ENCODE measurements around the gene DNAH17. TPM values are rescaled to one million over a fixed set of nuclear protein-coding genes. Genes with fewer than 3 reads are reported as not detected.
A peak's percentile ranks its signal among the peaks of the same experiment; 100 is the strongest.

The DNAH17 gene
- total RNA-seq, 4 donors from 2014 or later: under 0.01 TPM; not detected in 2

DNA sequence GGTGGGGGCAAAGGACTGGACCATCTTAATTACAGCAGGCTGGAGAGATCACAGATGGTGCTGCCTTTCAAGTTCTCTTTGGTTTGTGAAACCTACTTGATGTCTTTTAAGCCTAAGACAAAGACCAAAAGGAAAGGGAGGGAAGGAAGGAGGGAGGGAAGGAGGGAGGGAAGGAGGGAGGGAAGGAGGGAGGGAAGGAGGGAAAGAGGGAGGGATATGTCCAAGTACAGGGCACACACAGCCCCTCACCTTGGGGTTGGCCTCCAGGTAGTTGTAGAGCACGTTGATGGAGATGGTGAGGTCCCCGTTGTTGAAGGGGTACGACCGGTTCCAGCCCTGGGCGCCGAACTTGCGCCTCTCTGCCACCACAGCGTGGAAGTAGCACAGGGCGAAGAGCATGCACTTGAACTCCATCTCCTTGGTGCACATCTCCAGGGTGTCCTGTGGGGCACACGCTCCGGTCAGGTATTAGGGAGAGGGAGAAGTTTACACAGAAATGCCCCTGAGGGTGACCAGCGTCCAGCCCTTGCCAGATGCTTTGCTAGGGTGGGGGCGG is 143.3 kb downstream of the DNAH17 start:
- no peak overlapping the region for H3K4me3 ChIP-seq
- no peaks in the 10 kb centered on the region for H3K9me3 ChIP-seq
- TF ChIP-seq POLR2A (IDR thresholded peaks at IDR 0.05) (no peak), EP300 (IDR thresholded peaks at IDR 0.05) (no peak), CTCF (IDR thresholded peaks at IDR 0.05) (no peak)
- peaks cover 0 to 13% (median 0%) of the 10 kb centered on the region in 3 donors for H3K36me3 ChIP-seq
- peaks cover 0 to 19% of the 10 kb centered on the region in 2 donors for H3K27me3 ChIP-seq
- H3K4me1 ChIP-seq: peaks cover 0 to 20% (median 9%) of the 10 kb centered on the region in 4 donors
- whole genome bisulfite sequencing, 2 donors: 82 to 84% methylated on average over 13 of the region's 13 CpGs
- DNase-seq (ENCODE audit: low spot score in 2 of 2): no peak
- H3K27ac ChIP-seq: no peak overlapping the region

- Histone ChIP-seq H3K36me3 (peaks cover 0 to 20% (median 0%) of the 10 kb centered on the region in 3 donors), H3K9me3 (no peaks in the 10 kb centered on the region), H3K4me1 (peaks cover 0 to 26% (median 9%) of the 10 kb centered on the region in 4 donors), H3K4me3 (no peak overlapping the region), H3K27me3 (peaks cover 0 to 19% of the 10 kb centered on the region in 2 donors), H3K27ac (no peak overlapping the region)
- 67 to 70% methylated on average over 20 of the region's 20 CpGs for WGBS, 2 donors
- DNase-seq (ENCODE audit: low spot score in 2 of 2): no peak
- TF ChIP-seq POLR2A (IDR thresholded peaks at IDR 0.05): no peak
- TF ChIP-seq CTCF (IDR thresholded peaks at IDR 0.05): no peak
- no peak for TF ChIP-seq EP300 (IDR thresholded peaks at IDR 0.05)
Measured at GRCh38 chr17:78433013-78433727, 144.0 kb downstream of the DNAH17 start.

- peaks cover 0 to 27% (median 9%) of the 10 kb centered on the region in 4 donors for H3K4me1 ChIP-seq
- H3K4me3 ChIP-seq: no peak overlapping the region
- 41 to 48% methylated on average over 14 to 20 of the region's 21 CpGs for WGBS, 2 donors
- H3K36me3 ChIP-seq: peaks cover 0 to 26% (median 0%) of the 10 kb centered on the region in 3 donors
- H3K27ac ChIP-seq: no peak overlapping the region
- TF ChIP-seq EP300 (IDR thresholded peaks at IDR 0.05) (peak in 1 of 2 donors; percentile 17), POLR2A (IDR thresholded peaks at IDR 0.05) (no peak)
- DNase-seq (ENCODE audit: low spot score in 2 of 2): peak in 1 of 2 donors; percentile 30
- no peaks in the 10 kb centered on the region for H3K9me3 ChIP-seq
- H3K27me3 ChIP-seq: peaks cover 0 to 18% of the 10 kb centered on the region in 2 donors
Measured at GRCh38 chr17:78432226-78433012, 144.8 kb downstream of the DNAH17 start.

DNA sequence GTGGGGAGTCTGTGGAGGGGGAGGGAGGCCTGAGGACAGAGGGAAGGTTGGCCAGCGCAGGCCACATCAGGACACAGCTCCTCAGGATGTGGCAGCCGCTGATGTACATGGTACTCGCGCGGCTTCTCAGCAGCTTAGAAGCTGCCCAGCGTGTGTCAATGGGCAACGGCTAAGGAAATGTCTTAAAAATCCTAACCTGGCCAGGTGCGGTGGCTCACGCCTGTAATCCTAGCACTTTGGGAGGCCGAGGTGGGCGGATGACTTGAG is 145.6 kb downstream of the DNAH17 start:
- Histone ChIP-seq H3K4me3 (no peak overlapping the region), H3K4me1 (peaks cover 0 to 27% (median 9%) of the 10 kb centered on the region in 4 donors), H3K36me3 (peaks cover 0 to 34% (median 0%) of the 10 kb centered on the region in 3 donors), H3K27ac (no peak overlapping the region), H3K9me3 (no peaks in the 10 kb centered on the region), H3K27me3 (peaks cover 0 to 10% of the 10 kb centered on the region in 2 donors)
- TF ChIP-seq EP300 (IDR thresholded peaks at IDR 0.05) (no peak), CTCF (IDR thresholded peaks at IDR 0.05) (no peak), POLR2A (IDR thresholded peaks at IDR 0.05) (no peak)
- no peak for DNase-seq (ENCODE audit: low spot score in 2 of 2)
- WGBS, 2 donors: 73 to 87% methylated on average over 11 of the region's 11 CpGs

- peaks cover 0 to 4% of the 10 kb centered on the region in 2 donors for H3K27me3 ChIP-seq
- peaks cover 0 to 27% (median 9%) of the 10 kb centered on the region in 4 donors for H3K4me1 ChIP-seq
- H3K4me3 ChIP-seq: no peak overlapping the region
- H3K36me3 ChIP-seq: peaks cover 0 to 39% (median 1%) of the 10 kb centered on the region in 3 donors
- DNase-seq (ENCODE audit: low spot score in 2 of 2): no peak
- WGBS, 2 donors: 49 to 53% methylated on average over 20 of the region's 20 CpGs
- no peak overlapping the region for H3K27ac ChIP-seq
- H3K9me3 ChIP-seq: no peaks in the 10 kb centered on the region
- TF ChIP-seq POLR2A (IDR thresholded peaks at IDR 0.05): no peak
- TF ChIP-seq CTCF (IDR thresholded peaks at IDR 0.05): no peak
- TF ChIP-seq EP300 (IDR thresholded peaks at IDR 0.05): no peak
Measured at GRCh38 chr17:78430892-78431691, 146.1 kb downstream of the DNAH17 start.
